AG10803 (cell line): Measurements from ENCODE around the gene HSH2D.

Experiments
- DNase-seq: peaks from one replicate; pipeline ENCODE4 v3.0.0; 2010; ENCODE audit warnings: low read depth
- H3K4me3 ChIP-seq: 2 replicates; pipeline ENCODE4 v1.5.1; 2011; ENCODE audit warnings: mild to moderate bottlenecking, low read length, control low read depth
- TF ChIP-seq, protein P1 (sequence below): conservative IDR thresholded peaks from 2 replicates; pipeline ENCODE4 v1.5.1; 2011; ENCODE audit warnings: mild to moderate bottlenecking, low read length, control low read depth, inconsistent platforms

The HSH2D gene

DNA sequence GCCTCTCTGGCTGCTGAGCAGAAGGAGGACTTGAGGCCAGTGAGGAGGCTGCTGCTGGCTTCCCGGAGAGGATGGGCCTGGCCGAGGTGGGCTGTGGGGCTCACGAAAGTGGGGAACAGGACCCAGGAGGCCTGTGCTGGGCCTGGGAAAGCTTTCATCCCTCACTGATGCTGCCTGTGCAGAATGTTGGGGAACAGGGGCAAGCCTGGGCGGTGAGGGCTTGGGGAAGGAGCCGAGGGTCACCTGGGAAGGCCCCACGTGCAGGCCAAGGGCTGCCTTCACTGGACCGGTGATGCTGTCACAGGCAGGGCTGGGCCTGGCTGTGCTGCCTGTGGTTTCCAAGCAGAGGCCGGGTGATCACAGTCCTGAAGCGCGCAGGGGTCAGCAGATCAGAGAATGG lies 63.6 kb downstream of the HSH2D start:
- H3K4me3 ChIP-seq, result no peak overlapping the region
- TF ChIP-seq, protein P1, sequence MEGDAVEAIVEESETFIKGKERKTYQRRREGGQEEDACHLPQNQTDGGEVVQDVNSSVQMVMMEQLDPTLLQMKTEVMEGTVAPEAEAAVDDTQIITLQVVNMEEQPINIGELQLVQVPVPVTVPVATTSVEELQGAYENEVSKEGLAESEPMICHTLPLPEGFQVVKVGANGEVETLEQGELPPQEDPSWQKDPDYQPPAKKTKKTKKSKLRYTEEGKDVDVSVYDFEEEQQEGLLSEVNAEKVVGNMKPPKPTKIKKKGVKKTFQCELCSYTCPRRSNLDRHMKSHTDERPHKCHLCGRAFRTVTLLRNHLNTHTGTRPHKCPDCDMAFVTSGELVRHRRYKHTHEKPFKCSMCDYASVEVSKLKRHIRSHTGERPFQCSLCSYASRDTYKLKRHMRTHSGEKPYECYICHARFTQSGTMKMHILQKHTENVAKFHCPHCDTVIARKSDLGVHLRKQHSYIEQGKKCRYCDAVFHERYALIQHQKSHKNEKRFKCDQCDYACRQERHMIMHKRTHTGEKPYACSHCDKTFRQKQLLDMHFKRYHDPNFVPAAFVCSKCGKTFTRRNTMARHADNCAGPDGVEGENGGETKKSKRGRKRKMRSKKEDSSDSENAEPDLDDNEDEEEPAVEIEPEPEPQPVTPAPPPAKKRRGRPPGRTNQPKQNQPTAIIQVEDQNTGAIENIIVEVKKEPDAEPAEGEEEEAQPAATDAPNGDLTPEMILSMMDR, result no peak
- DNase-seq, result no peak

DNA sequence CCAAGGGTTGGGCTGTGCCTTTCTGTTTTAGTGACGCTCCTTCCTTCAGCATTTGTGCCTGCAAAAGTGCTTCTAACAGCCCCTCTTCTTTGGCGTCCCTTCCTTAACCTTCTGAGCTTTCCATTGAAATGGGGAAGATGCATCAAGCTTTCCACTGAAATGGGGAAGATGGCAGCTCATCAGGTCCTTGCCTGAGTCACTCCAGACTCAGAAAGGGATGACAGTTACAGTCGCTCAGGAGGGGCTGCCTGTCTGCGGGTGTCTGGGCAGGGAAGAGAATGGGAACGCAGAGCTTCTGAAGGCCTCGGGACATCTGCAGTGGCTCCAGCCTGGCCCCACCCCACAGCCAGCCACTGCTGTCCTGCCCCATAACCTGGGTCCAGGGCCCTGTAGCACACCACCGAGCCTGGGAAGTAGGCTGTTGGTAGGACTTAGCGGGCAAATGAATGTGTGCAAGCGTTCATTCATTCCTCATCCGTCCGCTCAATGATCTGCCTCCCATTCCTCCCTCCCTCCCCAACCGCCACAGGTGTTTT lies 64.1 kb downstream of the HSH2D start:
- TF ChIP-seq, protein P1, result no peak
- DNase-seq, result no peak
- no peak overlapping the region for H3K4me3 ChIP-seq
